AG08396 (cell line): ENCODE data around the gene KLHL3.

ENCODE experiments used
- DNase-seq: peaks from one replicate; pipeline ENCODE4 v3.0.0; 2012; ENCODE audit warnings: low spot score, mixed read lengths

The KLHL3 gene

GRCh38 chr5:137708796-137709559, 26.9 kb downstream of the KLHL3 start:
- no peak for DNase-seq

GRCh38 chr5:137708062-137708461, 27.8 kb downstream of the KLHL3 start:
- no peak for DNase-seq

GRCh38 chr5:137706841-137707240, 29.0 kb downstream of the KLHL3 start:
- DNase-seq = no peak

- DNase-seq = no peak
Observed at GRCh38 chr5:137705106-137705505, 30.8 kb downstream of the KLHL3 start.

- no peak for DNase-seq
Observed at GRCh38 chr5:137703565-137703964, 32.3 kb downstream of the KLHL3 start.

DNA sequence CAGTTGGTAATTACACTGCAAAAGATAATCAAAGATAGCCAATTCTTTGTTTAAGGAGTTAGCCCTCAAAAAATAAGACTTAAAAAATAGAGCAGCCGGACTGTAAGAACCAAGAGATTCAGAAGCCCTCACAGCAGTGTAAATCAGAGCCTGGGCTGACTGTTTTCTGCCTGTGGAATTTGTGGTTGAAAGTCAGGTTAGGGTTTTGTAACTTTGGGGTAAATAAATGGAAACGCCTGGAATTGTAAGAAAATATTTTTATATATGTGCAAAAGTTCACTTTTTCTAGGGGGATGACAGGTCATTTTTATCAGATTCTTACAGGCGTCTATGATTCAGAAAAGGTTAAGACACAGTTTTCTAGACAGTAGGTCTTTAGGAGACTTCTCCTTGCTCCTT, 35.6 kb downstream of the KLHL3 start:
- DNase-seq = no peak

DNA sequence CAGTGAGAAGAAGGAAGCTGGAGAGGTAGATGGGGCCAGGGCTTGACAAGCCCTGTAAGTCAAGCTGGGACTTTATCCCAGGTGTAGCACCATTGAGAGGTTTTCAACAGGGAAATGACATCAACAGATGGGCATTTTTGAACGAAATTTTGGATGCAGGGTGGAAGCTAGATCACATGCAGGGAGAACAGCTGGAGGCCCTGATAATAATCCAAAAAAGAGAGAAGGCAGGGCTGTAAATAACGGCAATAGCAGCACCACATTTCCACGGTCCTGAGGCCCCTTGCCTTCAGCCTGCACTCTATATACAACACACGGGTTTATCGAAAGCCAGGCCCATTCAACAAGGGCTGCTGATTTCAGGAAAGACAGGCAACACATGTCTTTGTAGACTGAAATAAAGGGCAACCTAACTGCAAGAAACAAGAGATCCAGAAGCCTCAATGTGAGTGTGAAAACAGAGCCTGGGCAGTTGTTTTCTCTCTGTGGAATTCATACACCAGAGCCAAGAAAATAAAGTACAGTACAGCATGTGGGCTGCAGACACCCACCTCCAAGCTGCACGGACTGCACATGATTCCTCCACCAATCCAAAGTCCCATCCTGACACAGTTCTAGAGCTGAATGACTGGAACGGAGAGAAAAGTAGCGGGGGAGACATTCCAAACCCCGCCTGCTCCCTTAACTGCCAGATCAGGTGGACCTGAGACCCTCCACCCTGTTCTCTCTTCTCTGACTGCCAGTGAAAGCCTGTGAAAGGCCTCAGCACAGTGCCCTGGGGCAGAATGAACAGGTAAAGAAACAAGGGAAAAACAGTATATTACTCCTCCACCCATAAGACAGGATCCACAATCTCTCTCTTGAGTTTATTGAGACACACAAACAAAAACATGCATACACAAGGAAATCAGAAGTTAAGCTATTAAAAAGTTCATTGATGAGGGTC, 36.3 kb downstream of the KLHL3 start:
- no peak for DNase-seq

- DNase-seq = no peak
Observed at GRCh38 chr5:137696481-137696880, 39.4 kb downstream of the KLHL3 start.

- DNase-seq = no peak
Observed at GRCh38 chr5:137695651-137696428, 40.0 kb downstream of the KLHL3 start.

DNA sequence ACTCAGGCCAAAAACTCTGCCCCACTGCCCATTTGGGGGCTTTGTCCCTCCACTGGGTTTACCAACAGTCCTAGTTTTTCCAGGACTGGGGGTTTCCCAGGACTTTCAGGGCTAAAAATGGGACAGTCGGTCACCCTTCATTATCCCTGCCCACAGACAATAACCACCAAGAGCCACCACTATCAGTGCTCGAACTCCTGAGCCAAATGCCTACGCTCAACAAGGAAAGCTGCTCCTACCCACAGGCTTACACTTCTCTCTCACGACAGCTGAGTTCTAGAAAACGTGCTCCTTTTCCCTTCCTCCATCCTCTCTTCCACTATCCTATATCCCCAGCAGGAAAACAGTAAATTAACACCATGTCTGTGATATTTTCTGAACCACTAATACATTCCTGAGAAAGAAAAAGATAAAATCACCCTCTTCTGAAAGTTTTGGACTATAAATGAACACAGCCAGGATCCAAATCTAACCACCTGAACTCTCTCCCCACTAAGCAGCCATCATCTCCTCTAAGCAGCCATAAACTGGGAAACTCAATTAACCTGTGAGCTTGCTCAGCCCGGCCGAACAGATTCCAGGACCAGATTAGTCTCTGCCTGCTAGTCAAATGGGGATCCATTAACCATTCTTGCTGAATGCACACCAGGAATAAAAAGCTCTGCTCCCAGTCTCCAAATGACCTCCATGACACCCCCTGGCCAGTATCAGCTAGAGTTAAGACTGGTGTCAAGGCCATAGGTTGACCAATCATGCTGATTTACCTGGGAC, 41.8 kb downstream of the KLHL3 start:
- no peak for DNase-seq

DNA sequence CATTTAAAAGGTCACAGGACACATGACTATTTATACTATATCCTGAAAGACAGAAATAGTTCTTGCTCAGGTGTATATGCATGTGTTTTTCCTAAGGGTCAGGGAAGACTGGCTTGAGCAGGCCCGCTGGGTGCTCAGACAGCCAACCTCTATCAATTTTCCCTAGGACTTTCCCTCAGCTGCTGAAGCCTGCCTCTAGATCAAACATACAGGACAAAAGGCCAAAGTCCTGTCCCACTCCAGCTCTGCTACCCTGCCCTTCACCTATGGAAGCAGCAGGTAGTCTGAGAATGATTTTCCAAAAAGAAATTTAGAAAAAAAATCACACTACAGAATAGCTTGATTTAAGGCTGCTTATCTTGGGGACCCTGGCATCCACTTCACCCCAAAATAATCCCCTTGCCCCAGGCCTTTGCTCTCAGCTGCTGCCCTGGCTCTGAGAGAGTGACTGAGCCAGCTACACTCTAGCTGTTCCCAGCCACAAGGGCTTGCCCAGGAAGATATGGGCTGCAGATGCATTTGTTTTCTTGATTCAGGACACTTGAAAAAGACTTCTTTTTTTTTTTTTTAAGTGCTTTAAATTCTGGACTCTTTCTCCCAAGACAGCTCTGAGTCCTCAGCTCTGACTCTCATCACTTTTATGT, 42.5 kb downstream of the KLHL3 start:
- no peak for DNase-seq

GRCh38 chr5:137689306-137689705, 46.6 kb downstream of the KLHL3 start:
- no peak for DNase-seq

- DNase-seq = no peak
Observed at GRCh38 chr5:137688210-137688840, 47.6 kb downstream of the KLHL3 start.

GRCh38 chr5:137684761-137685160, 51.1 kb downstream of the KLHL3 start:
- DNase-seq = no peak

DNA sequence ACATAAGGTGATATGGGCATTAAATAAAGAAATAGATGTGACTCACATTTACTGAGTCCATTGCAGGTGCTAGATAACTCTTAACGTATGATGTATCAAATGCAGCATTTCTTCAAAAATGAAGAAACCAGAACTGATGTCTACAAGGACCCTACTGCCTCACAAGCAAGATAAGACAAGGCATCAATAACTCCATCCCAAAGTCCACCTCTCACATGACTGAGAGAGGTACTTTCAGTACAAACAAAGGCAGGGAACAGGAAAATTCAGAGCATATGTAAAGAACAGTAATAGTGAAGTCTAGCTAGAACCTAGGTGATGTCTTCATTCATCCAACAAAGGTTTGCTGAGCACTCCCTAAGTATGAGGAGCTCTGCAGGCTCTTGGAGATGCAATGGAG, 54.7 kb downstream of the KLHL3 start:
- DNase-seq = no peak

DNA sequence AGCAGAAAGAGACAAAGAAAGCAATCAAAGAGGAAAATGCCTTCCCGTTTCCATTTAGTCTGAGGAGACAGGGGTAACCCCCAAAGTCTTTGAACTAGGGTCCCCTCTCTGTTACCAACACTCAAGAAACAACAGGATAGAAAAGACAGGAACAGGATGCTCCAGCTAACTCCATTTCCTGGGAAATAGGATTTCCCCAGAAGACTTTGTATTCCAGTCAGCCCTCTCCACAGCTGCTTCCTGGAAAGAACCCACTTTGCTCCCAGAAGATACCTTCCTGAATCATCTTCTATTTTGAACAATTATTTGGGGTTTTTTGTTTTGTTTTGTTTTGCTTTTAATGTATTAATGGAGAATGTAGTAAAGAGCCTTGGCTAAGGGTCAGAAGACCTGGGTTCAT, 56.0 kb downstream of the KLHL3 start:
- DNase-seq = no peak

GRCh38 chr5:137679195-137679594, 56.7 kb downstream of the KLHL3 start:
- no peak for DNase-seq

DNA sequence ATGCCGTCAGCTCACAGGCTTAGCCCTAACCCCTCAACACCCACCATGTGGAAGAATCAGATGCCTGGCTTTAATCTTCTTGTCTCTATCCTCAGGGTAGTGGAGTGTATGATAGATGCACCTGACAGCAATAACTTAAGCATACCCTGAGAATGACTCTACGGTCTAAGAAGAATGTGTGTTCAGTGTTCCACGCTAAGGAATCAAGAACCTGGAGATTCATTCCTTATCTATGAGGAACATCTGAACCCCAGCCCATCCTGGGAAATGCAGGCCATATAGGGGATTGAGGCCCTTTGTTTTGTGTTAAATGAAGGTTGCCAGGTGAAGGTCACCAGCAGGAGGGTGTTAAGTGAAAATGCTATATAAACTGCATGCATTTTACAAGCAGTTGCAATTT, 63.0 kb downstream of the KLHL3 start:
- no peak for DNase-seq

DNA sequence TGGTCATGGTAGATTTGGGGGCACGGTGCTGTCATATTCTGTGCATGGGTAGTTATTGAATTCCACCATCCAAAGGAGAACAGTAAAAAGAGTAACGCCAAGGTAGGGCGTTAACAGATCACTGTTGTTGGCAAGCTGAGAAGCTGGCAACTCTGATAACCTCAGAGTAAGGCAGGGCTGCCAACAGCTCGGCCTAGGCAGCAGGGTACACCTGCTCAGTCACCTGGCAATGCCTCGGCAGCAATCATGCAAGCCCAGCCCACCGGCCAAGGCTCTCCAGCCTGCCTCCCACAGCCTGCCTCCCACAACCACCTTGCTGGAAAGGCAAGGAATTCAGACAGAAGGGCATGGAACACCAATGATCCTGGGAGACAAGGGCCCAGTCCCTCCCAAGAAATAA, 63.9 kb downstream of the KLHL3 start:
- no peak for DNase-seq

DNA sequence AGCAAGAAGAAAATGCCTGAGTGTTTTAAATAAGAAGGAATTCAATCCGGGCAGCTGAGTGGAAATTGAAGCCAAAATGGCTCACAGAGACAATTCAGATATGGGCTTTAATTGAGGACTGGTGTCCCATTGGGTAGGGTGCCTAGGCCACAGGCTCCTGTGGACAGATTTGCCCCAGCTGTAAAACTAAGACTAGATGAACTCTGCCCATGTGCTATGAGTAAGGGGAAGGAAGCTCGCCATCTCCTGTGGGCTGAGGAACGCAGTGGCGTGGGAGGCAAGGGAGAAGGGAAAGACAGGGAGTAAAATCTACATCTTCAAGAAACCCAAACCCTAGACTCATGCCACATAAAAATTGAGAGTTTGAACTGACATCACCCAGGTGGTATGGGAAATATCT, 66.1 kb downstream of the KLHL3 start:
- DNase-seq = no peak

GRCh38 chr5:137668637-137669036, 67.3 kb downstream of the KLHL3 start:
- DNase-seq = no peak
